HG03469 (cell line): ENCODE data around the gene CD163L1.

Experiments
- ATAC-seq: cut with Tn5 transposase; IDR thresholded peaks from one replicate; pipeline ENCODE4 v1.9.1; 2021; ENCODE audit warnings: mild to moderate bottlenecking, moderate library complexity, moderate number of reproducible peaks; ENCODE audit not compliant: unreplicated experiment

Gene CD163L1

GRCh38 chr12:7411343-7411742 lies 32.6 kb downstream of the CD163L1 start:
- no peak for ATAC-seq

GRCh38 chr12:7404275-7404674 lies 39.7 kb downstream of the CD163L1 start:
- no peak for ATAC-seq

GRCh38 chr12:7403466-7403865 lies 40.5 kb downstream of the CD163L1 start:
- ATAC-seq, result no peak

GRCh38 chr12:7399089-7399488 lies 44.9 kb downstream of the CD163L1 start:
- no peak for ATAC-seq

- ATAC-seq, result no peak
Measured at GRCh38 chr12:7396418-7396817, 47.5 kb downstream of the CD163L1 start.

DNA sequence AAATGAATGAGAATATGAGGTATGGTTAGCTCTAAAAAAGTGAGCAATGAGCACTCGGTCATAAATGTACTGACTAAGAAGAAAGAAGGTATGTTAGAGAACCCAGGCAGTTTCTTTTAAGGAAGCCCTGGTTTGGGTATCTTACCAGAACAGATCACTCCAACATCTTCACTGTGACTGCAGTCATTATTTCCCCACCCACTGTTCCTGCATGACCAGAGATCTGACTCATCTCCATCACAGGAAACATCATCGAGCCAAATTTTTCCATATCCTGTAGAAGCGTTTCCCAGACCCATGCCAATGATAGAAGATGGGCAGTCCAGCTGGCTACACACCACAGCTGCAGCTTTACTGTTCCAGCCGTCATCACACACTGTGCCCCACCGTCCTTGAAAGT lies 48.0 kb downstream of the CD163L1 start:
- no peak for ATAC-seq

- ATAC-seq, result no peak
Measured at GRCh38 chr12:7387289-7387688, 56.7 kb downstream of the CD163L1 start.

GRCh38 chr12:7383157-7383556 lies 60.8 kb downstream of the CD163L1 start:
- ATAC-seq, result no peak

DNA sequence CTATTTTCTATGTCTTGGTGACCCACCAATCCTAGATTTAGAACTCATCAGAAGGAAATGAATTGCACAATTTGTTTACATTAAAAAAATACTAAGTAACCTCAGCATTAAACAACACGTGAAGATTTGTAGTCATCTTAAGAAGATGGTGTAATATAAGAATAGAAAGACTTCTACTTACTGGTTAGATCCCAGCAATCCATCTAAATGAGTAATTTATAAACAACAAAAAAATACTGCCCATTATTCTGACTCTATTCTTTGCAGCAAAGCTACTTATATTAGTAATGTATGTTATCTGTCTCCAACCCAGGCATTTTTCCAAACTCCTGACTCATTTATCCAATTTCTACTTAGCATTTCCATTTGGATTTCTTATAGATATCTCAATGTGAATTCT lies 67.8 kb downstream of the CD163L1 start:
- no peak for ATAC-seq

DNA sequence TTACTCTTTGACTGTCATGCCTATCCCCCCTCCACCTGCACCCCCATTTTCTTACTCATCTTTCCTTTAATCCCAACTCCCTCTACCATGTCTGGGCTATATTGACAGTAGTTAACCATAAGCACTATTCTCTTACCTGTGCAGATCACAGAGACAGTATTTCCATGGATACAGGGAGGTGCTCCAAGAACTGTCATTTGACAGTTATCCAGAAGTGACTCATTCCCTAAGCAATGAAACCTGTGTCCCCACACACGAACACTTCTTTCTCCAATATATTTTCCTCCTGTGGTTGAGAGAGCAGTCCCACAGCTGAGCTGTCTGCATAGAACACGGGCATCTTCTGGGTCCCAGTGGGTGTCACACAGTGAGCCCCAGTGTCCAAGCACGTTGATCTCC lies 68.8 kb downstream of the CD163L1 start:
- no peak for ATAC-seq

DNA sequence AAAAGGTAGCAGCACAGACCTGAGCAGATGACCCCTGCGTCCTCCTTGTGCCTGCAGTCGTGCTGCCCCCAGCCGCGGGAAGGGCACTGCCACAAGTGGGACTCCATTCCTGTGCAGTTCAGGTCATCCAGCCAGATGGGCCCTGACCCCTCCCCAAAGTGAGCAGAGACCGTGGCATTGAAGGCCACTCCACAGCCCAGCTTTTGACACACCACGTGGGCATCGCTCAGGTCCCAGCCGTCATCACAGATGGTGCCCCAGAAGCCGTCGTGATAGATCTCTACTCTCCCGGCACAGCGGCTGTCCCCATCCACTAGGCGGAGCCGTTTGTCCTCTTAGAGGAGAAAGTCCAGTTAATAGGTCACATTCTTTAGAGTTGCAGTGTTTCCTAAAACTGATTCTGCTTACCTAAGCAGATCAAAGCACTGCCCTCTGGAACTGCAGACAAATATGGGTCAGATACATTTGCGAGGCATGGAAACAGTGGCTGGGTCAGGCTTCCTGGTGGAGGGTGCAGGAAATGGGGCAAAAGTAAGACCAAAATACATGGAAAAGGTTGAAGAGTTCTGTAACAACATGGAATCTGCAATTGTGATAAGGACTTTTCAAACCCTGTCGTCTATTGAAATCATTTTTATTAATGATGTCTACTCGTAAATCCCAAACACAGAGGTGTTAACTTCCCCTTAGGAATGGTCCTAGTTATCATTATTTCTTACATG lies 69.4 kb downstream of the CD163L1 start:
- no peak for ATAC-seq

DNA sequence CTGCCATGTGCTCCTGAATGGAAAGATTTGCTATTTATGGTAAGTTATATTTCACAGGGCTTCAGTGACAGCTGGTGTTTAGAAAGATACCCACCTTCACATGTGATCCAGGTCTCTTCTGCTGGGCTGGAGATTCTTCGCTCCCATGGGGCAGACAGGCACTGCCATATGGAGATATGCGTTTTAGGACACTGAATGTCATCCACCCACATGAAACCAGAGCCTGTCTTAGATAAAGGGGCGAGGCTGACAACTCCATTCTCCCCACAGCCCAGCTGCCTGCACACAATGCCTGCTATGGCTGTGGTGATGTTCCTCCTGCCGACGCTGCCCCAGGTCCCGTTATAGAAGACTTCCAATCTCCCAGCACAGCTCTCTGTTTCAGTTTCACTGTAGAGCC lies 70.7 kb downstream of the CD163L1 start:
- ATAC-seq, result no peak

DNA sequence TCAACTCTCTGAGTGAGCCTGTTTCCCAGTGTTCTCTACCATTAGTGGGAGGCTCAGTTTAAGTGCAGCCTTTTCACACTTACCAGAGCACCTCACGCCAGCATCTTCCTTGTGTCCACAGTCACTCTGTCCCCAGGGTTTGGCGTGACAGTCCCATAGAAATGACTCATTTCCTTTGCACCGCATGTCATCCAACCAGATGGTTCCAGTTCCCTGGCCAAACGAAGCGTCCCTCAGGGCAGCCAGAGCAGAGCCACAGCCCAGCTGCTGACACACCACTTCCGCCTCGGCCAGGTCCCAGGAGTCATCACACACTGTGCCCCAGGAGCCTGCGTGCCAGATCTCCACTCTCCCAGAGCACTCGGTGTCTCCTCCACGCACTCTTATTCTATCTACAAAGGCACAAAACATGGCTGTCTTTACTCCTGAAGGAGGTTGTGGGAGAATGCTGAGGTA lies 74.7 kb downstream of the CD163L1 start:
- ATAC-seq, result no peak

DNA sequence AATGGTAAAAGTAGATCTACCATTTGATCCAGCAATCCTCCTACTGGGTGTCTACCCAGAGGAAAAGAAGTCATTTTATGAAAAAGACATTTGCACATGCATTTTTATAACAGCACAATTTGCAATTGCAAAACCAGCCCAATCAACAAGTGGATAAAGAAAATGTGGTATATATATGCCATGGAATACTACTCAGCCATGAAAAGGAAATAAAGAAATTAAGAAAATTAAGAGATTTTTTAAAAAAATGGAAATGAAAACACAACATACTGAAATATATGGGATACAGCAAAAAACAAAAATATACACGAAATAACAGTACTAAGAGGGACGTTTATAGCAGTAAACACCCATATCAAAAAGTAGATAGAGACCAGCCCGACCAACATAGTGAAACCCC lies 81.2 kb downstream of the CD163L1 start:
- ATAC-seq, result no peak

GRCh38 chr12:7361265-7361664 lies 82.7 kb downstream of the CD163L1 start:
- no peak for ATAC-seq

- ATAC-seq, result no peak
Measured at GRCh38 chr12:7354529-7354928, 89.4 kb downstream of the CD163L1 start.

GRCh38 chr12:7352661-7353060 lies 91.3 kb downstream of the CD163L1 start:
- ATAC-seq, result no peak

GRCh38 chr12:7351177-7351576 lies 92.8 kb downstream of the CD163L1 start:
- ATAC-seq, result no peak

GRCh38 chr12:7349418-7349817 lies 94.5 kb downstream of the CD163L1 start:
- ATAC-seq, result no peak

DNA sequence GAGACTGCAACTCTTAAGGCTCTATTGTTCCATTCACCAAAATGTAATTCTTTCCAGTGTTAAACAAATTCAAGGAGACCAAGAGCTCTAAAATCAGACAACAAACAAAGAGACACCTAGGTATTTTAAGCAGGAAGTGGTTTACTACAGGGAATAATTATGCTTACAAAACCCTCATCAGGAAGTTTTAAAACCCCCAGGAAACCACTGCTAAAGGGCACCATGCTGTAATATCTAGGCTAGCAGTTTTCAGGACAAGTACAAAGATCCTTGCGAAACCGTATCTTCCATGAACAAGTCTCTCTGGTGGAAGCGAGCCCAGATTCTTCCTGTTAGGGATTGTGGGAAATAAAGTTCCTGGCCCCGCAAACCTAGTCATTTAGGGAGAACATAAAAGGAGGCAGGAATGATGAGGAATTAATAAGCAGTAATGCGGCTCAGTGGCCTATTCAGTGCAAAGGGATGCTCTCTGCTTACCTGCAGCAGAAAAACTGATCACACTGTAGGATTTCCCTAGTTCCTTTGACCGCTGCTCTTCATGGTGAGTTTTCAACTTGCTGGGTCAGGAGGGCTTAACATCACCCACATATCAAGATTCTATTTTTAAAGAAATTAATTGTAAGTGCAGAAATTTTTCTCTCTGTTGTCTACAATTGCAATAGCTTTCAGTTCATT lies 97.3 kb downstream of the CD163L1 start:
- ATAC-seq, result no peak

GRCh38 chr12:7344833-7345606 lies 98.9 kb downstream of the CD163L1 start:
- ATAC-seq, result no peak

DNA sequence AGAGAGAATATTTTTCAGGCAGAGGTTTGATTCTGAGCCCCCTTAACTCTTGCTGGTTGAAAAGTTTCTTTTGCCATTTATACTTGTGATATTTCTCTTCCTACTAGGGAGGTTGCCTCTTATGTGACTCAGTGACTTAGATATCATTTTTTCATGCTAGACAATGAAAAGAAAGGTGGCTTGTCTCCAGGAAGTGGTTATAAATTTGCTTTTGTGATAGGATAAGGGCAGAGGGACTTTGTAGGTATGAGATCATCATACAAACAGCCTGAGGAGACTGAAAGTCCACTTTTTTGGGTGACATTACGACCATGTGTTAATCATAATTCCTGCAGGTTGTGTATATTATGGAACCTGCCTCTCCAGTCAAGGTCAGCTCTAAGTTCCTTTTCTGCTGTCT lies 104.3 kb downstream of the CD163L1 start:
- ATAC-seq, result no peak
